NOMO-1 treated with DMSO at 0.1 percent for 48 hours (cell line): Measurements from ENCODE around the gene FSD1L.

Source experiments
- DNase-seq: peaks from one replicate; lab custom pipeline; 2025; ENCODE audit not compliant: unreplicated experiment; lab: John Stamatoyannopoulos, UW

FSD1L gene

GRCh38 chr9:105432247-105432842 is 15.5 kb upstream of the FSD1L start:
- no peak for DNase-seq

- DNase-seq = no peak
Observed at GRCh38 chr9:105435453-105435852, 12.4 kb upstream of the FSD1L start.

- no peak for DNase-seq
Observed at GRCh38 chr9:105436783-105437182, 11.1 kb upstream of the FSD1L start.

GRCh38 chr9:105437704-105438103 is 10.1 kb upstream of the FSD1L start:
- no peak for DNase-seq

DNA sequence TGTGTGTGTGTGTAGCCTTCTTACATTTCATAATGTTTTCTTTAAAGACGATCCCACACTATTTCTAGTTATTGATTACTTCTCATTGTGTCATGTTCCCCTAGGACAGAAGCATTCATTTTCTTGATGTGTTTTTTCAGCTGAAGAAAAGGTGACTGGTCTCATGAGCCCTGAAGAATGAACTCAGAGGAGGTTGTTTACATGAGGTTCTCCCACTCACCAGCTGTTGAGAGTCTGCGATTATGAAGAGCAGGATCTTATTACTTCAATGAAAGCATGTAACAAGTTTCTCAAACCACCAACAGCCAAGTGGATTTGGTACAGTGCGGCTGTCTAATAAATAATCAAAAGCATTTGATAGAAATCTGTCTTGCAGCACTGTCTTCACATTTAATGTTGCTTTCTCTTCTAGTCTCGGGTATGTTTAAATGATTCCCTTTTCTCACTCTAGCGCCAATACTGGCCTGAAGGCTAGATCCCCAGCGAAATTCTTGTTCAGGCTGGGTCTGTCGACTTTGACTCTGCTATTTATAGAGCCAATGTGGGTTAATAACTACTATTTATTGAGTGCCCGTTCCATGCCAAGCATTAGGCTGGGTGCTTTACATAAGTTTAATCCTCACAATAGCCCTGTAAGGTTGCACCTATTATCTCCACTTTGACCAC is 9.6 kb upstream of the FSD1L start:
- no peak for DNase-seq

GRCh38 chr9:105439428-105439827 is 8.4 kb upstream of the FSD1L start:
- no peak for DNase-seq

DNA sequence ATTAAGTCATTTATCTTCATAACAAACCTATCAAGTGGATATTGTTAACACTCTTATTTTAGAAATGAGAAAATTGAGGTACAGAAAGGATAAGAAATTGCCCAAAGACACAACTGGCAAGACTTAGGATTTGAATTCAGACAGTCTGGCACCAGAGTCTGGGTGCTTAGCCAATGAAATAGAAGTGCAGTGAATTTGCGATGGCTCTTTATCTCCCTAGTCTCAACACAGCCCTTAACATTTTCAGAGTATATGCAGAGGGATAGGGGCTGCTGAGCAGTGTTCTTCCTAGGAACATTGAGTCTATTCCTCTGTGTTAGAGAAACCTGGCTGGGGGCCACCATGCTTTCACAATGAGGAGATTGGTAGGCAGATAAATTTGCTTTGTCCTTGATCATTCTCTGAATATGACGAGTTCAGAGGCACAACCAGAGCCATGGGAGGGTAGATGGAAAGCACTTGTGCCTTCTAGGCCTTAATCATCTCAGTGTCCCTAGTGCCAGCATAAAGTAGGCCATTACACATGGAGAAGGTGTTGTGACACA is 6.1 kb upstream of the FSD1L start:
- no peak for DNase-seq

DNA sequence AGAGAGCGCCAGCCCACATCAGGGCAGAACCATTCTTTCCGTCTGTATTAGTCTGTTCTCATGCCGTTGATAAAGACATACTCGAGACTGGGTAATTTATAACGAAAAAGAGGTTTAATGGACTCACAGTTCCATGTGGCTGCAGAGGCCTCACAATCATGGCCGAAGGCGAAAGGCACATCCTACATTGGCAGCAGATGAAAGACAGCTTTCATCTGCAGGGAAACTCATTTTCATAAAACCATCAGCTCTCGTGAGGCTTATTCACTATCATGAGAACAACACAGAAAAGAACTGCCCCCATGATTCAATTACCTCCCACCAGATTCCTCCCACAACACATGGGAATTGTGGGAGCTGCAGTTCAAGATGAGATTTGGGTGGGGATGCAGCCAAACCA is 4.7 kb upstream of the FSD1L start:
- no peak for DNase-seq

DNA sequence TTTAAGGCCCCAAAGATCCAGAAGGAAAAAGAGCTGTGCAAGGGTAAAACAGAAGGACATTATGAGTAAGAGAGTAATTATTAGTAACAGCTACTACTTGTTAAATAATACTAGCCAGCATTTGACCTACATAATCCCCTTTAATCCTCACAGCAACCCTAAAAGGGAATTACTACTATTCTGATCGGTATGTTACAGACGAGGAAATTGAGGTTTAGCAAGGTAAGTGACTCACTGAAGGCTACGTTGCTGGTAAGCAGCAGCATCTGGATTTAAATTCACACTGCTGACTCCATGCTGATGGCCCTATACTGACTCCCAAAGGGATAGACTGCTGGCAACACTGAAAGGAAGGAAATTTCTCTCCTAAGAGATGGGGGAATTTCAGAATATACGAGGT is 3.7 kb upstream of the FSD1L start:
- DNase-seq = peak; percentile 1

DNA sequence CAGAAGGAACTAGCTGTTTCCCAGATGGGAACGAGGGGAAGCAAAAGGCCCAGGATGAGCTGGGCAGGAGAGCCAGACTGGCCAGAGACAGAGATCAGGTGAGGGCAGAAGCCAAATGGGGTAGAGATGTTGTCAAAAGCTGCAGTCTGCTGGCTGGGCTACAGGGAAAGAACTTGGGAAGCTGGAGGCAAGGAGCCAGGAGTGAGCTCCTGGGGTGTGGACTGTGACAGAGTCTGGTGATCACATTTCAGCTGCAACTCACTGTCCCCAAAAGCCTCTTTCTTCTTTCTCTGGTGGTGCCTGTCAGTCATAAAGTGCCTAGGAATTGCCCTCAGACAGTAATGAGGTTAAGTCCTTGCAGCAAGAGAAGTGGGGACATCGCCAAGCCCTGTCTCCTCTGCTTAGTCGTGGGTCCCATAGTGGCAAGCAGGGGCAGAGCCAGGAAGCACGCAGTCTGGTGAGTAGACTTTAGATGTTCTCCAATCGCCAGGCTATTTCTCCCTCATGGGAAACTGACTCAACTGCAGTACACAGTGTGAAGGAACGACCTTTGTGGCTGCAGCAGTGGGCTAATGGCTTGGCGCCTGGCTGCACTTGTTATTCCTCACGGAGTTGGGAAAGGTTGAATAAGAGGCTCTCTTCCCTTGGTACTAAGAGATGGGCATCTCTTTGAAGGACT is 2.5 kb upstream of the FSD1L start:
- DNase-seq = no peak

GRCh38 chr9:105447386-105447813 is 434 bp upstream of the FSD1L start:
- no peak for DNase-seq

- DNase-seq = no peak
Observed at GRCh38 chr9:105449081-105449480, 1.2 kb downstream of the FSD1L start.

DNA sequence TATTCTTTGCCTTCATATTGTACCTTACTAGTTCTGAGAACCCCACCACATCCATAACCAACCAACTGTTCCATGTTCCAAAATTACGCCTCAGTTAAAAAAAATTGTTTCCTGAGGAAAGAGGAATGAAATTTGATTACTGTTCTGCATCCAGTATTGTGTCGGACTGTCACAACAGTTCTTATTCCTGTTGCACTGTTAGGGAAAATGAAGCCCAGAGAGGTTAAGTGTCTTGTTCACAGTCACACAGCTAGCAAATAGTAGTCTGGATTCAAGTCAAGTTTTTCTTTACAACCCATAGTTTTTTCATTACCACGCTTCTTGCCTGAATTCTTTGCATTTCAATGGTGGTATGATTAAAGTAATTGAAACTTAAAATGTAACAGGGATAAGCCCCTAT is 4.4 kb downstream of the FSD1L start:
- no peak for DNase-seq

DNA sequence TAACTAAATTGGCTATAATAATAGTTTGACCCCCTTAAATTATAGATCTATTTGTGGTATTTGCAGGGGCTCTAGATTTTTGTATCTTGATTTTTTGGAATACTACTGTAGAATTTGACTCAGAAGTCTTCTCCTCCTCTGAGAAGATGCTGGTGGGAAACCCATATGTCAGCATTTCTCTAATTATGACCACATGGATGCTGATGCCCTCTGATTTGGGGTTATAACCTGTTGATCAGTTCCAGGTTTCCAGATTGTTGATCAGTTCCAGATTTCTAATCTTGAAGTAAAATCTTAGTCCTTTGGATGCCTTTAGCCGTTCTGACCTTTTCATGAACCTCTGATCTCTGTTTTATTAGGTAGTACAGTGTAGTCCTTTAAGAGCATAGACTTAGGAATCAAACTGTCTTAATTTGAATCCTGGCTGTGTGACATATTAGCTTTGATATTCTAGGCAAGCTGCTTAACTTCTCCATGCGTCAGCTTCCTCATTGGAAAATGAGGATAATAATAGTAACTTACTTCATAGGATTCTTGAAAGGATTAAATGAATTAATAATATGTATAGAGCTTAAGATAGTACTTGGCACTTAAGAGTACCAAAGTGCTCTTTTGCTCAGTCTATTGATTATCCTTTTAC is 8.1 kb downstream of the FSD1L start:
- no peak for DNase-seq

DNA sequence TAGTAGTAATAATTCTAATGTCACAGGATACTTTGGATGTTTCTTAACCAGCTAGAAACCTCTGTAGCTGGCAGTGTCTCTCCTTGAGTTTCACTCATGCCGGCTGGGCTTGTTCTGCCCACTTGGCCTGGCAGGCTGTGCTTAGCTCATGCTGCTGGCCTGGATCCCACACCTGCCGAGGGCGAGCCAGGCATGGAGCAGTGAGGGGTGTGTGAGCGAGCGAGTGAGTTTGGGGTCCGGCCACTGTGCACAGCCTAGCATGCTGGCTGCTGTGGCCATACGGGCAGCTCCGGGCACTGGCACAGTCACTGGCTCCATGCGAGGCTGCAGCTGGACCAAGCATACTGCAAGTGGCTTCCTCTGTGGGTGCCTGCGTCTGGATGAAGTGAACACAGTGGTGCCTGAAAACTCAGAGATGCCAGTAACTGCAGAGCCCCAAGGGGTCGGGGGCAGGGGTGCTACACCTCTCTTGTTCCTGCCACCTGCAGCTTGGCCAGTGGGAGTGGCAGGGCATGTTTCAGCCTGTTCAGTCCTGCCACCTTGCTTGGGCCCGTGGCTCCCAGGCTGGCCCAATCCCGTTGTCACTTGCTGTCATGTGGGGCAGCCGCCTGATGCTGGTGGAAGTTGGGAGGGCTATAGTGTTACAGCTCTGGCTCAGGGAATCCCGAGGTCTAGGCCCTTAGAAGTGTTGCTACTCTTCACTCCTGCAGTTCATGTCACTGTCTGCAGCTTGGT is 9.9 kb downstream of the FSD1L start:
- no peak for DNase-seq

- no peak for DNase-seq
Observed at GRCh38 chr9:105458404-105458803, 10.6 kb downstream of the FSD1L start.

- no peak for DNase-seq
Observed at GRCh38 chr9:105459336-105459735, 11.5 kb downstream of the FSD1L start.

DNA sequence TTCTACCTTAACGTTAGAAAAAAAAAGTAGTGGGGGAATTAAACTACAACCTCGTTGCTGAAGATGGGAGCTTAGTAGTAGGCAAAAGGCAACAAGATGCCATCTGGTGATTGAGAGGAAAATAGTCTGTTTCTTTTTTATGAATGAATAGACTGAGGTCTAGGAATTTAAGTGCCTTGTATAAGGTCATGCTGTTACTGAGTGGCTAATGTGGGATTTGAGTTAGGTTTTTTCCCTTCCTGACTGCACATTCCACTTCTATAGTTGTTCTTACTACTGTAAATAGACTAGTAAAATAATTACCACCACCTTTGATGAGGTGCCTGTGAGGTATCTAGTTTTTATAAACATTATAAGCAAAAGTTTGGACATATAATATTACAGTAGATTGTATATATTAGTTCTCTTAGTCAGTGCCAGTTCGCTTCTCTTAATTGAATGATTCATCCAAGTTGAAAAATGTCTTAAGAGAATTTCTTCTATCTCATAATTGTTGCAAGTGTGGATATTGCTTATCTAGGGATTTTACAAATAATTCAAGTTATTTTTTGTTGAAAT is 19.1 kb downstream of the FSD1L start:
- DNase-seq = no peak

DNA sequence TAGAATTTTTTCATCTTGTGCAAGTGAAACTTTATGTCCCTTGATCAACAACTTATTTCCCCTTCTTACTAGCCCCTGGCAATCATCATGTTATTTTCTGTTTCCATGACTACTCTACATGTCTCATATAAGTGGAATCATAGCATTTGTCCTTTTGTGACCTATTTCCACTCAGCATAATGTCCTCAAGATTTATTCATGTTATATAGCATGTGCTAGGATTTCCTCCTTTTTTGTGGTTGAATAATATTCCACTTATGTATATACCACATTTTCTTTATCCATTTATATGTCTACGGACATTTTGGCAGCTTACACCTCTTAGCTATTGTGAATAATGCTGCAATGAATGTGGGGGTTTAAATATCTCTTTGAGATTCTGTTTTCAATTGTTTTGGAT is 21.0 kb downstream of the FSD1L start:
- no peak for DNase-seq

- no peak for DNase-seq
Observed at GRCh38 chr9:105473221-105473620, 25.4 kb downstream of the FSD1L start.

DNA sequence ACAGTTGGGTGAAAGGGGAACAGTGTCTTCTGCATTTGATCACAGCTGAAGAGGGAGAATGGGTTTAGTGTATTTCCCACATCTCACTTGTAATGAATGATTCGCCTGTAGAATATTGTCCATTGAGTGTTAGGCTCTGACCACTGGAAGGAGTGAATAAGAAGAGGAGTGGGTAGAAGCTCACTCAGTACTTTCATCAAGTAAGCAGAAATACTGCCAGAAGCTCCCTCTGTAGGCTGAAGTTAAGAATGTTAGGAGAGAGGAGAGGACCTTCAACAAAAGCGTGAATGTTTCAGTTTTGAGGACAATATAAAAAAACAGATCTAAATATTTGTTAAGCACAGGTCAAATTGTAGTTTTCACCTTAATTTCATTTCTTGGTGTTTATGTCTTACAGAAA is 27.5 kb downstream of the FSD1L start:
- DNase-seq = no peak
